Measurements from ENCODE around the gene SET.

DNA sequence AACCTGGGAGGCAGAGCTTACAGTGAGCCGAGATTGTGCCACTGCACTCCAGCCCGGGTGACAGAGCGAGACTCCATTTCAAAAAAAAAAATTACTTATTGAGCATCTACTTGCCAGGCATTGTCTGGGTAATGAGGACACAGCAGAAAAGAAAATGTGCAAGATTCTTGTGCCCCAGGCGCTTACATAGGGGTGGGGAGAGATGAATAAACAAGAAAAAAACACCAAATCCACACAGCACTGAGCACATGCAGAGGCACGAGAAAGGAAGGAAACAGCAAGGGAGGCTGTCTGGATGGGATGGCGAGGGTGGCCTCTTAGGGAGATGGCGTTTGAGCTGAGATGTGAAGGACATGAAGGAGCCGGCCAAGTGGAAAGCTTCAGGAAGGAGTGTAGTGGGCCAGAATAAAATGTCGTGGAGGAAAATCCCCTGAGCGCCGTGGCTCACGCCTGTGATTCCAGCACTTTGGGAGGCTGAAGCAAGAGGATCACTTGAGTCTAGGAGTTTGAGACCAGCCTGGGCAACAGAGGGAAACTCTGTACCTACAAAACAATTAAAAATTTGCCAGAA, 46.3 kb upstream of the SET start:
- TF ChIP-seq, protein P1, sequence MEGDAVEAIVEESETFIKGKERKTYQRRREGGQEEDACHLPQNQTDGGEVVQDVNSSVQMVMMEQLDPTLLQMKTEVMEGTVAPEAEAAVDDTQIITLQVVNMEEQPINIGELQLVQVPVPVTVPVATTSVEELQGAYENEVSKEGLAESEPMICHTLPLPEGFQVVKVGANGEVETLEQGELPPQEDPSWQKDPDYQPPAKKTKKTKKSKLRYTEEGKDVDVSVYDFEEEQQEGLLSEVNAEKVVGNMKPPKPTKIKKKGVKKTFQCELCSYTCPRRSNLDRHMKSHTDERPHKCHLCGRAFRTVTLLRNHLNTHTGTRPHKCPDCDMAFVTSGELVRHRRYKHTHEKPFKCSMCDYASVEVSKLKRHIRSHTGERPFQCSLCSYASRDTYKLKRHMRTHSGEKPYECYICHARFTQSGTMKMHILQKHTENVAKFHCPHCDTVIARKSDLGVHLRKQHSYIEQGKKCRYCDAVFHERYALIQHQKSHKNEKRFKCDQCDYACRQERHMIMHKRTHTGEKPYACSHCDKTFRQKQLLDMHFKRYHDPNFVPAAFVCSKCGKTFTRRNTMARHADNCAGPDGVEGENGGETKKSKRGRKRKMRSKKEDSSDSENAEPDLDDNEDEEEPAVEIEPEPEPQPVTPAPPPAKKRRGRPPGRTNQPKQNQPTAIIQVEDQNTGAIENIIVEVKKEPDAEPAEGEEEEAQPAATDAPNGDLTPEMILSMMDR (IDR thresholded peaks at IDR 0.05), result no peak
- no peak for TF ChIP-seq EZH2 (IDR thresholded peaks at IDR 0.05; ENCODE audit: borderline replicate concordance, insufficient read depth, low read depth, low read length, poor library complexity, severe bottlenecking)

All from B cell (primary cell).